LNCaP clone FGC (cell line): Measurements from ENCODE around the gene PRXL2B.
"Not testable (repeated sequence)": the region's sequence is repeated elsewhere in the genome, so short reads cannot be mapped to it uniquely, and the experiment has no call there.

Source experiments
- DNase-seq: peaks from one replicate; pipeline ENCODE4 v3.0.0-alpha.2; 2011; ENCODE audit warnings: low read depth
- H3K4me3 ChIP-seq: 2 replicates; pipeline ENCODE4 v1.5.1; 2011; ENCODE audit warnings: mild to moderate bottlenecking, low read depth, low read length, control low read depth
- CTCF ChIP-seq: IDR thresholded peaks from 2 replicates; pipeline ENCODE4 v1.5.1; 2012; ENCODE audit warnings: mild to moderate bottlenecking; ENCODE audit not compliant: control insufficient read depth, insufficient read depth; ENCODE audit errors: extremely low read depth

PRXL2B gene

GRCh38 chr1:2546515-2547209 is 39.9 kb upstream of the PRXL2B start:
- H3K4me3 ChIP-seq = peak overlapping the region; percentile 70
- no peak for TF ChIP-seq CTCF
- DNase-seq = peak; percentile 83

GRCh38 chr1:2547210-2548067 is 39.1 kb upstream of the PRXL2B start:
- DNase-seq = no peak
- no peak for TF ChIP-seq CTCF
- H3K4me3 ChIP-seq = peak overlapping the region; percentile 70

- peak; percentile 93 for TF ChIP-seq CTCF
- H3K4me3 ChIP-seq = peak overlapping the region; percentile 70
- peak; percentile 49 for DNase-seq
These were observed 38.4 kb upstream of the PRXL2B start for GRCh38 chr1:2548068-2548589.

GRCh38 chr1:2549367-2550029 is 37.1 kb upstream of the PRXL2B start:
- not testable (repeated sequence) for DNase-seq
- peak overlapping the region; percentile 70 for H3K4me3 ChIP-seq

- not testable (repeated sequence) for DNase-seq, H3K4me3 ChIP-seq
These were observed 36.2 kb upstream of the PRXL2B start for GRCh38 chr1:2550309-2550861.

- not testable (repeated sequence) for DNase-seq, H3K4me3 ChIP-seq
These were observed 35.0 kb upstream of the PRXL2B start for GRCh38 chr1:2551544-2551943.

- no peak for DNase-seq
- no peak overlapping the region for H3K4me3 ChIP-seq
- no peak for TF ChIP-seq CTCF
These were observed 34.4 kb upstream of the PRXL2B start for GRCh38 chr1:2552189-2552588.

- not testable (repeated sequence) for H3K4me3 ChIP-seq, DNase-seq
These were observed 33.5 kb upstream of the PRXL2B start for GRCh38 chr1:2553076-2553475.
